Activated naive CD8-positive, alpha-beta T cell (primary cell): ENCODE measurements around the gene DNAH10.
"Not testable (repeated sequence)": the region's sequence is repeated elsewhere in the genome, so short reads cannot be mapped to it uniquely, and the experiment has no call there.

Experiments
- H3K27ac Mint-ChIP-seq: one replicate; pipeline ENCODE4 v1.8.0; 2021; ENCODE audit warnings: mixed read lengths
- H3K27me3 Mint-ChIP-seq: one replicate; pipeline ENCODE4 v1.8.0; 2021; ENCODE audit warnings: mixed read lengths
- H3K36me3 Mint-ChIP-seq: one replicate; pipeline ENCODE4 v1.8.0; 2021; ENCODE audit warnings: mixed read lengths
- H3K4me1 Mint-ChIP-seq: one replicate; pipeline ENCODE4 v1.8.0; 2021; ENCODE audit warnings: low read depth, mixed read lengths
- H3K4me3 Mint-ChIP-seq: one replicate; pipeline ENCODE4 v1.8.0; 2021; ENCODE audit warnings: mild to moderate bottlenecking, mixed read lengths
- H3K9me3 Mint-ChIP-seq: one replicate; pipeline ENCODE4 v1.8.0; 2021; ENCODE audit warnings: low read depth, mixed read lengths

Gene DNAH10

GRCh38 chr12:123900871-123901376 is 138.8 kb downstream of the DNAH10 start:
- Mint-ChIP-seq H3K27me3 (no peaks in the 10 kb centered on the region), H3K27ac (no peak overlapping the region)

DNA sequence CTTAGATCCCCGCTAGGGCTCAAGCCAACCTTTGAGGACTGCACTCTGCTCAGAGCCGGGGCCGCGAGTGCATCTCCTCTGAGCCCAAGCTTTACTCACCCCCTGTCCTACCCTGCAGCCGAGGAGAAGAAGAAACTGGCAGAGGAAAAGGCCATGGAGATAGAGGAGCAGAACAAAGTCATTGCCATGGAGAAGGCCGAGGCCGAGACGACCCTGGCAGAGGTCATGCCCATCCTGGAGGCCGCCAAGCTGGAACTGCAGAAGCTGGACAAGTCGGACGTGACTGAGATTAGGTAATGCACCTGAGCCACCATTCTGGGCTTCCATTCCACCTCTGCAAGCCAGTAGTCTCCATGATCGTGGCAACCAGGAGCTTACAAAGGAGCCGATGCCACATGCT is 140.7 kb downstream of the DNAH10 start:
- H3K4me3 Mint-ChIP-seq: no peak overlapping the region
- no peaks in the 10 kb centered on the region for H3K9me3 Mint-ChIP-seq

More at GRCh38 chr12:123900871-123901376, 138.8 kb downstream of the DNAH10 start:
- Mint-ChIP-seq H3K4me1 (peaks cover 12% of the 10 kb centered on the region), H3K36me3 (no peaks in the 10 kb centered on the region), H3K9me3 (no peaks in the 10 kb centered on the region), H3K4me3 (peak overlapping the region; percentile 46)

DNA sequence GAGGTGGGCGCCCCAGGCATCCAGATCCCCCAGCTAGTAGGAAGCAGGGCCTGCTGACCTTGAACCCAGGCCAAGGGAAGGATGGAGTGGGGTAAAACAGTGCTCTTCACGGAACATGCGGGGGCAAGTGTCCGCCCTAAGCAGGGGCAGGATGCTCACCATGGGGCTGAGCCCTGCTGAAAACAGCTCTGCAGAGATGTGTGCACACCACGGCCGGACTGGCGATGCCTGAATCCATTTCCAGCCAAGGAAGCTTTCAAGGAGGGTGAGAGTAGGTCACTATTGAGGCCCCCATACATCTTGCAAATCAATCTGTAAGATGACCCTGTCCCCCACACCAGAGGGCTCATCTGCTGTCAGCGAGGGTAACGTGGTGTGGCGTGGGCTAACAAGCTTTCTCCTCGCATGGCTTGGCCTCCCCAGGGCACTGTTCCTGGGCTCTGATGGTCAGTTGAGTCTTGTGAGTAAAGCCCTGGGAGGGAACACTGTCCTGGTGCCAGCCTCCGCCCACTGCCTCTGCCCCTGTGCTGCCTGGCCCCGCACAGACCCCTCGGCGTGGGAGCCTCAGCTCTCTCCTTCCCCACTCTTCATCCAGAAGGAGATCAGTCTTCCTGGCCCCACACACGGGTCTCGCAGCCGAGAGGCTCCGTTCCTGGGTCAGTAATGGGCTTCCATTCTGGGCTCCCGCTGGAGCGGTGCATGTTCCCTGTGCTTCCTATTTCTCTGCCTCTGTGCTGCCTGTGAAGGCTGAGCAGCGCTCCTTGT is 141.4 kb downstream of the DNAH10 start:
- Mint-ChIP-seq H3K27me3 (no peaks in the 10 kb centered on the region), H3K27ac (no peak overlapping the region), H3K4me3 (no peak overlapping the region), H3K9me3 (no peaks in the 10 kb centered on the region), H3K4me1 (peaks cover 12% of the 10 kb centered on the region), H3K36me3 (no peaks in the 10 kb centered on the region)

More for the DNA sequence above, 140.7 kb downstream of the DNAH10 start:
- no peaks in the 10 kb centered on the region for H3K36me3 Mint-ChIP-seq
- H3K4me1 Mint-ChIP-seq: peaks cover 12% of the 10 kb centered on the region
- no peak overlapping the region for H3K27ac Mint-ChIP-seq
- no peaks in the 10 kb centered on the region for H3K27me3 Mint-ChIP-seq

DNA sequence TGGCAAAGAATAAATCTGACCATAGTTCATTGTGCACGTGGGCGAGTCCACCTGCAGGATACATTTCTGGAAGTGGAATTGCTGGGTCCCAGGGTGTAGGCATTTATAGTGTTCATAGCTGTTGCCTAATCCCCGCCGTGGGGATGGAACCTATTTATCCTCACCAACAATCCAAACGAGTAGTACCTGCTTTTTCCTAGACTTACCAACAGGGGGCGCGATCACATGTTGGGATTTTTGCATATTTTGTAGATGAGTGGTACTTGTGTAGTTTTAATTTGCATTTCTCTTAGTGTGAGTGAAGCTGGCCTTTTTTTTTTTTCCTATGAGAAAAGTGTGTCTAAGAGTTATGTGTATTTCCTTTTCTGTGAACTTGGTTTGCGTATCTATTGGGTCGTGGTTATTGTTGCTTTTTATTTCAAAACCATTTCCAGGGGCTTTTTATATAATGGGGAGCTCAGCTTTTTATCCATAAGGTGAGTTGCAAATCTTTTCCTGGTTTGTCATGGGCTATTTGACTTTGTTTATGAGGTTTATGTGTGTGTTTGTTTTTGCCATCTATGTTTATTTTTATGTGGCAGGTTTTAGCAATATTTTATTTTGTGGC is 143.3 kb downstream of the DNAH10 start:
- H3K27me3 Mint-ChIP-seq: no peaks in the 10 kb centered on the region
- H3K4me3 Mint-ChIP-seq: no peak overlapping the region
- H3K36me3 Mint-ChIP-seq: no peaks in the 10 kb centered on the region
- peak overlapping the region; percentile 37 for H3K27ac Mint-ChIP-seq
- no peaks in the 10 kb centered on the region for H3K9me3 Mint-ChIP-seq
- H3K4me1 Mint-ChIP-seq: peaks cover 12% of the 10 kb centered on the region

GRCh38 chr12:123906711-123907420 is 144.8 kb downstream of the DNAH10 start:
- no peak overlapping the region for H3K4me3 Mint-ChIP-seq
- H3K4me1 Mint-ChIP-seq: peaks cover 11% of the 10 kb centered on the region
- no peaks in the 10 kb centered on the region for H3K27me3 Mint-ChIP-seq
- no peak overlapping the region for H3K27ac Mint-ChIP-seq
- no peaks in the 10 kb centered on the region for H3K9me3 Mint-ChIP-seq
- H3K36me3 Mint-ChIP-seq: no peaks in the 10 kb centered on the region

GRCh38 chr12:123907726-123908476 is 145.8 kb downstream of the DNAH10 start:
- no peak overlapping the region for H3K4me3 Mint-ChIP-seq
- H3K27me3 Mint-ChIP-seq: no peaks in the 10 kb centered on the region
- H3K27ac Mint-ChIP-seq: no peak overlapping the region
- H3K9me3 Mint-ChIP-seq: no peaks in the 10 kb centered on the region
- H3K4me1 Mint-ChIP-seq: peaks cover 12% of the 10 kb centered on the region
- H3K36me3 Mint-ChIP-seq: no peaks in the 10 kb centered on the region

DNA sequence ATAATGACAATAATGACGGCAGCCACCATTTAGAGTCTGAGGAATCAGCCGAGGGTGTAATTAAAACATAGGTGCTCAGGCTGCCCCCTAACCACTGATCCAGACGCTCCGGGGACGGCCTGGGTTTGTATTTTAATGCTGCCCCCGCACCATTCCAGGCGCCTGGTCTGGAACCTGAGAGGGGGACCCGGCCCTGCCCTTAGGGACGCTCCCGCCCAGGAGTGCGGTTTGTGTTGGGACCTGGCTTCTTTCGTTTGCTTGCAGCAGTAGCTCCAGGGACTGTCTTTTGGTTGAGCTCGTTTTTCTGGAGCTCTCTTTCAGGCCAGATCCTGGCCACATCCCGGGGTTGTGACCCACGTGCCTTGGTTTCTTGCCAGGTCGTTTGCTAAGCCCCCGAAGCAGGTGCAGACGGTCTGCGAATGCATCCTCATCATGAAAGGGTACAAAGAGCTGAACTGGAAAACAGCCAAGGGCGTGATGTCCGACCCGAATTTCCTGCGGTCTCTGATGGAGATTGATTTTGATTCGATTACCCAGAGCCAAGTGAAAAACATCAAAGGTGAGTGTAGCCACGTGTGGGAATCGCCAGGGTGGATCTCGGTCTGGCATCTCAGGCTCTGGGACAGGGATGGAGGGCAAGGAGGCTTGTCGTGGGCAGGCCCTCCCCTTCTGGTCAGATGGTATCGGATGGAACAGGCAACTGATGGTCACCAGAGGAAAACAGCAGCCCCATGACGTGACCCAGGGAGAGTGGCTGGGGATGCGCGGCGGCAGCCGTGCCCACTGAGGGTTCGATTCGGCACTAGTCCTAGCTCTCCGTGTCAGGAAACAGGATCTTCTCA is 147.0 kb downstream of the DNAH10 start:
- no peaks in the 10 kb centered on the region for H3K36me3 Mint-ChIP-seq
- H3K4me1 Mint-ChIP-seq: peaks cover 12% of the 10 kb centered on the region
- no peak overlapping the region for H3K27ac Mint-ChIP-seq
- H3K4me3 Mint-ChIP-seq: no peak overlapping the region
- no peaks in the 10 kb centered on the region for H3K27me3 Mint-ChIP-seq
- no peaks in the 10 kb centered on the region for H3K9me3 Mint-ChIP-seq

- Mint-ChIP-seq H3K9me3 (no peaks in the 10 kb centered on the region), H3K27me3 (no peaks in the 10 kb centered on the region), H3K36me3 (no peaks in the 10 kb centered on the region), H3K4me3 (no peak overlapping the region), H3K27ac (no peak overlapping the region), H3K4me1 (peaks cover 12% of the 10 kb centered on the region)
These were observed 148.0 kb downstream of the DNAH10 start for GRCh38 chr12:123910057-123910456.

GRCh38 chr12:123910761-123911193 is 148.7 kb downstream of the DNAH10 start:
- H3K4me1 Mint-ChIP-seq: peaks cover 7% of the 10 kb centered on the region
- H3K27me3 Mint-ChIP-seq: no peaks in the 10 kb centered on the region
- H3K9me3 Mint-ChIP-seq: no peaks in the 10 kb centered on the region
- H3K27ac Mint-ChIP-seq: peak overlapping the region; percentile 76
- H3K4me3 Mint-ChIP-seq: no peak overlapping the region
- H3K36me3 Mint-ChIP-seq: no peaks in the 10 kb centered on the region

GRCh38 chr12:123911672-123912409 is 149.7 kb downstream of the DNAH10 start:
- not testable (repeated sequence) for H3K27me3 Mint-ChIP-seq, H3K4me3 Mint-ChIP-seq, H3K27ac Mint-ChIP-seq, H3K36me3 Mint-ChIP-seq, H3K9me3 Mint-ChIP-seq
- H3K4me1 Mint-ChIP-seq: peaks cover 14% of the 10 kb centered on the region

DNA sequence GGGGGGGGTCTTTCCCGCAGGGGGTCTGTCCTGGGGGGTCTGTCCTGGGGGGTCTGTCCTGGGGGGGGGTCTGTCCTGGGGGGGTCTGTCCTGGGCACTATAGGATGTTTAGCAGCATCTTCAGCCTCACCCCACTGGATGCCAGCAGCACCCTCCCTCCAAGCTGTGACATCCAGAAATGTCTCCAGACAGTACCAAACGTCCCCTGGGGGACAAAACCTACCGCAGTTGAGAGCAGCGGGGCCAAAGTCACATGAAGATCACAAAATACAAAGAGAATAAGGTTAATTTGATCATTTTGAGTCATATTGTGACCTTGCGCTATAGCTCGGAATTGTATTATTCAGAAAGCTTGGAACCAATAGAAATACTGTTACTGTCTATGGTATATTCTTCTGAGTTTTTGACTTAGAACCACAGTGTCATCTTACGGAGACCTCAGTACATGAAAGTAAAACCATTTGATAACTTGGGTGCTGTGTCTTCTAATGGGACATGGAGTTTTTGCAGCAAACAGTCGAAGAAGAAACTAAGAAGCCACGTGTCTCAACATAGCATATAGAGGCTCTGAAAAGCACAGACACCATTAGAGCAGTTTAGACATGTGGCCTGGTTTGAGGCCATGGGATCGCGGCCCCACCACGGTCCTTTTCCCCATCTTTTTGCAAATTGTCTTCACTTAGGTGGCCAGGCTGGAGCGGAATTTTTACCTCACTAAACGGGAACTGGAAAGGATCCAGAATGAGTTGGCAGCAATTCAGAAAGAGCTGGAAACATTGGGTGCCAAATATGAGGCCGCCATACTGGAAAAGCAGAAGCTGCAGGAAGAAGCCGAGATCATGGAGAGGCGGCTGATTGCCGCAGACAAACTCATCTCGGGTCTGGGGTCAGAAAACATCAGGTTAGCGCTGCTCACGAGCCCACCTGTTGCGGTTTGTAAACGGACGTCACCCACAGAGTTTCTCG is 150.6 kb downstream of the DNAH10 start:
- no peaks in the 10 kb centered on the region for H3K36me3 Mint-ChIP-seq
- no peak overlapping the region for H3K4me3 Mint-ChIP-seq
- H3K4me1 Mint-ChIP-seq: peaks cover 19% of the 10 kb centered on the region
- no peak overlapping the region for H3K27ac Mint-ChIP-seq
- no peaks in the 10 kb centered on the region for H3K27me3 Mint-ChIP-seq
- no peaks in the 10 kb centered on the region for H3K9me3 Mint-ChIP-seq

- H3K36me3 Mint-ChIP-seq: no peaks in the 10 kb centered on the region
- H3K27me3 Mint-ChIP-seq: no peaks in the 10 kb centered on the region
- no peaks in the 10 kb centered on the region for H3K9me3 Mint-ChIP-seq
- no peak overlapping the region for H3K4me3 Mint-ChIP-seq
- H3K4me1 Mint-ChIP-seq: peaks cover 19% of the 10 kb centered on the region
- H3K27ac Mint-ChIP-seq: no peak overlapping the region
These were observed 152.7 kb downstream of the DNAH10 start for GRCh38 chr12:123914726-123915333.
